HG03460 (cell line): ENCODE results near the gene MED26.

Experiments used
- ATAC-seq: cut with Tn5 transposase; IDR thresholded peaks from one replicate; pipeline ENCODE4 v1.9.1; 2021; ENCODE audit not compliant: unreplicated experiment

The MED26 gene

DNA sequence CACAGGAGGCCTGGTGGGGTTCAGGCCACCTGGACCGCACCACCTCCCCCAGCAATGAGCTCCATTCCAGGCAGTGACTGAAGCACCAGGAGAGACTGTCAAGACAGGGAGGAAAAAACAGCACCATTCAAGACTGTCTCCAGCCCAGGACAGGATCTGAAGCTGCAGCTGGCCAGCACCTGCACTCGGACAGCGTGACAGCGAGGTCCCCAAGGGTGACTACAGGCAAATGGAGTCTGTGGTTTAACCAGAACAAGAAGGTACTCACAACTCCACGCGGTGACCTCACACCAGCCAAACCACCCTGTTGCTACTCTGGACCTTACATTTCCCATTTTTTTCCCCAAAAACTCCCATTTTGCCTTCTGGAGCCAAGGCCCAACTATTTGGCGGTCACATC, 9.8 kb downstream of the MED26 start:
- no peak for ATAC-seq

DNA sequence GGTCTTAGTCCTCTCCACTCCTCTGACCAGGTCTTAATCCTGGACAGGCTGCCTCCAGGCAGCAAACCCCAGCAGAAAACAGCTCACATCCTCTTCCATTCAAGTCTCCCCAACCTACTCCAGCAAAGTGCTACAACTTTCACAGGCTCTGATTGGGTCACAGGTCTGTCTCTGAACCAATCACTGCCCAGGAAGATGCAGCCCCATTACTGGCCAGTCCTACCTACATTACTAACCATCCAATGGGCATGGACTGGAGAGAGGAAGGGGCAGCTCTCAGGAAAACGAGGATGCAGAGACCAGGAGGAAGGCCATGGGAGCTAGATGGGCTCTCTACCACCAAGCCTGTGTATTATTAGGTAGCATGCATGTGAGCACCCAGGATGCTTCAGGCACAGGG, 12.2 kb downstream of the MED26 start:
- ATAC-seq = no peak

DNA sequence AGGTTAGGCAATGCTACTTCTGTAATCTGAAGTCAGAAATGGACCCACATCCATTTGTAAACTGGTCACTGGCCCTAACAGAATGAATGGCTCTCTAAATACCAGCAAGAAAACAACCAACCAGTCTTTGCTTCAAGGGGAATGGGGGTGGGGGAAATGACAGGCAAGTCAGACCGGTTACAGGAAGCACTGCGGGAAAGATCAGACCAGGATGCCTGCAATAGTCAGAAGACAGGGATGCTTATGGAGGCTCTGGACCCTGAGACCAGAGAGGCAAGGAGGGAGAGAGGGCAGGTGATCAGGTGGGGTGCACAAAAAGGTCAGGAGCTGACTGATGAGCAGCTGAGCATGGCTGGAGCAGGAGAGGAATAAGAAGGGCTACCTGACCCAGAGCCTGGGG, 13.1 kb downstream of the MED26 start:
- no peak for ATAC-seq

DNA sequence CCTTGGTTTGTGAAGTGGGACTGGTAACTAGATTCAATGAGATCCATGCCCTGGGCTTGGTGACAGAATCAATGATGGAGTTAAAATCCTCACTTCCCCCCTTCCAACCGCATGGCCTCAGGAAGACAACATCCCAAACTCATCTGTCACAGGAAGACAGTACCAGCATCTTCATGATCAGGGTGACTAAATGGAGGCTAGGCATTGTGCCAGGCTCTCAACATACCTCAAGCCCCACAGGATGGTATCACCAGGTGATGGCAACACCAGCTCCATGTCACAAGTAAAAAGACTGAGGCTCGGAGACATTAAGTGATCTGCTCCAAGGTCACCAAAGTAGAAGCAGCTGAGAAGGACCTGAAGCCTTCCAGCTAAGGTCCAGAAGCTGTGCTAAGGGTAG, 14.2 kb downstream of the MED26 start:
- ATAC-seq = no peak

DNA sequence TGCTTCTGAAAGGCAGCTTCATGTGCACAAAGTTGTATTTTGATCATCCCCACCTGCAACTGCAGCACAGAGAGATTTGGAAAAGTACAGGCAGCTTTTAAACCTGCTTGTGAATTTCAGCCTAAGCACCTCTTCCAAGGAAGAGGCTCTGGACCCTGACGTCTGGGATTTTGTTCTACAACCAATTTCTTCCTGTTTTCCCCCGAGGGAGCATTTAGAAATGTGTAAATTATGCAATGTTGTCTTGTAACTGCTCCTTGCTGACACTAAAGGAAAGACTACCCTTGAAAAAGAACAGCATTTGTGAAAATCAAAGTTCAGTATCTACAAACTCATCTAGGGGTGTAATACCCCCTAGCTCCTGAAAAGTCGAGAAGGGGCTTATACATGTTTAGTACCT, 15.4 kb downstream of the MED26 start:
- ATAC-seq = no peak

DNA sequence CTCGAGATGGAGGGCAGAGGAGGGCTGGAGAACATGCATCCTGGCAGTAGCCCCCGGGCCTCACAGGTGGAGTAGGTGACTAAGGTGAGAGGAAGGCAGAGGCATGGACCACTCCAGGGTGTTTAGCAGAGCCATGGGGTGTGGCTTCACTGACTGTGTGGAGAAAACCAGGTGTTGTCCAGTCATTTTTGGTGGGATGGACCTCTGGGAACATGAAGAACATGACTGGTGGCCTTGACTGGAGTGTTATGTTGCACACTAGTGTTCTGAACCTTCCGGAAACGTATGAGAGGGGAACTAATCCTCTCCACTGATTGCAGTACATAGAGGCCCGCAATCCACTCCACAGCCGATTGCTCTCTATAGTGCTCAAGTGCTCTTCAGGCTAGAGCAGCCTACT, 16.9 kb downstream of the MED26 start:
- no peak for ATAC-seq

DNA sequence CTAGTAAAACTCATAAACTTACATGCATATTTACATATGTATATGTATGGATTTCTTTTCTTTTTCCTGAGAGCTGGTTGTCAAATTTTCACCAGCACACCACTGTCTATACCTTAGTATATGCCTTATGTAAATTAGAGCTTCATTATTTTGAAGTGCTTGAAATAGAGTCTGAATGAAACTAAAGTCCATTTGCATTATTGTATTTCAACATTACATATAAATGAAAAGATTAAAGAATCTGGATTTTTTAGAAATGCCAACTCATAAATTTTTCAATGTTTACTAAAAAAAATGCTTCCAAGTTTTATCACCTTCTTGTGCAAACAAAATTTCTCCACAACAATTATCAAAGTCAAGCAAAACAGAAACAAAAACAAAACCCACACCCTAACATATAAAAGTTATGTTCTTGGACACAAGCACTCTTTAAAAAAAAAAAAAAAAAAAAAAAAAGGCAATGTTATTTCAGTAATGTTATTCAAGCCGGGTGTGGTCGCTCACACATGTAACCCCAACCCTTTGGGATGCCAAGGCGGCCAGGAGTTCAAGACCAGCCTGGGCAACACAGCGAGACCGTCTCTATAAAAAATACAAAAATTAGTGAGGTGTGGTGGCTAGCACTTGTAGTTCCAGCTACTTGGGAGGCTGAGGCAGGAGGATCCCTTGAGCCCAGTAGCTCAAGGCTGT, 18.3 kb downstream of the MED26 start:
- no peak for ATAC-seq

DNA sequence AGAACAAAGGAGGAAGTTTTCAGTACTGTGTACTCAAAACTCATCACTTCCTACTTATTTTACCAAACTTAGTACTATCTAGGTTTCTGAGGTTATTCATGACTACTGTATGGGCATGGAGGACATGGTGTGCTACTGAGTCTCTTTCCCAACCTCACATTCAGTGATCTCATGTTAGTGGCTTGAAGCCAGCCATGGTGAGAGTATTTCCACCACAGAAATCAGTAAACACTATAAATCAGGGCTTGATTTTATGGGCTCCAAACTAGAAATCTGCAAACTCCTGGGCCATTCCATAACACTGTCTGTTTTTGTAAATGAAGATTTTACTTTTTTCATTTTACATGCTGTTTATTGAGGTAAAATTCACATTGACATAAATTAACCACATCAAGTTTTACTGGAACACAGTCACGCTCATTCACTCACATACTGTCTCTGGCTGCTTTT, 19.7 kb downstream of the MED26 start:
- no peak for ATAC-seq

DNA sequence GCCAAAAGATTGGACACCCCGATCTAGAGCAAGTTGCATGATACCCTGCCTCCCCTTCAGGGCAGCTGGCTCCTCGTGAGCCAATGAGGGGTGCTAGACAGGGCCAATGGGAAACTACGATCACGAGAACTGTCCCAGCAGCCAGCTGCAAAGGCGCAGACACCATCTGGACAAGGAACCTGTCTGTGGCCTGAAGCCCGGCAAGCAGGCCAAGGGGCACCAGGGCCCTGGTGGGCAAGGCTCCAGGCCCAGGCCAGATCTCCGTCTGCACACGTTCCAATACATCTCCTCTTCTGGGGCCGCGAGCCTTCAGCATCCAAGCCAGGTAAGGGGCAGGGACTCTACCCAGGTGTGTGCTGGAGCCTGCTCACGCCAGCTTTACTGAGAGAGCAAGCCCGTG, 20.2 kb downstream of the MED26 start:
- no peak for ATAC-seq

DNA sequence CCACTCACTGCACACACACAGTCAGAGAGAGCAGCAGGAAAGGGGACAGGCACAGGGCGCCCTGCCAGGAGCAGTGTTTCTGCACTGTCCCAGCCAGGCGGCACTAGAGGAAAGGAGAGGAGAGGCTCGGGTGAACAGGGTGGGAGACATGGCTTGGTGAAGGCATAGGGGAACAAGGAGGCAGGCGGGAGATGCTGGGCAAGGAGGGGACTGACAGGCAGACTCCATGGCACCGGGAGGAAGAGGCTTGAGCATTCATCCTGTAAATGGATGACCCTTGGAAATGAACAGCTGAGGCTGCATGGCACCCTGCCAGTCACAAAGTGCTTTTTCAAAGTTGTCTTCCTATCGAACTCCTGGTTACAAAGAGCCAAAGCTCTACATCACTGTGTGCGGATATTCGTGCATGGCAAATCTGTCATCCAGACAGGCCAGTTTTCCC, 22.4 kb downstream of the MED26 start:
- ATAC-seq = no peak

DNA sequence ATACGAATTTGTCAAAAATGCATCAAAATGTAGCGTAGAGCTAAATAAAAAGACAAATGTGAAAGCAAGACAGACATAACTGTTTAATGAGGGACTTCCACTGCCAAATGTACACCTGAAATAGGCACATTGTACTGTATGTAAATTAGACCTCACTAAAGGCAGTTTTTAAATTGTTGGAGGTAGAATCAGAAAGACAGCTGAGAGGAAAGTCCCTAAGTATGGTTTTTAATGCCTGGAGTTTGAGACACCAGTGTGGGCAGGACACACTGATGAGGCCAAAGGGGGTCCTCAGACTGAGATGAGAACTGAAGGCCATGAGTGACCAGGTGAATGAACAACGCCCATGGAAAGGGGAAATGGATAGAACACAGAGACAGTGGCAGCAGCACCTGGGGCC, 22.9 kb downstream of the MED26 start:
- no peak for ATAC-seq

DNA sequence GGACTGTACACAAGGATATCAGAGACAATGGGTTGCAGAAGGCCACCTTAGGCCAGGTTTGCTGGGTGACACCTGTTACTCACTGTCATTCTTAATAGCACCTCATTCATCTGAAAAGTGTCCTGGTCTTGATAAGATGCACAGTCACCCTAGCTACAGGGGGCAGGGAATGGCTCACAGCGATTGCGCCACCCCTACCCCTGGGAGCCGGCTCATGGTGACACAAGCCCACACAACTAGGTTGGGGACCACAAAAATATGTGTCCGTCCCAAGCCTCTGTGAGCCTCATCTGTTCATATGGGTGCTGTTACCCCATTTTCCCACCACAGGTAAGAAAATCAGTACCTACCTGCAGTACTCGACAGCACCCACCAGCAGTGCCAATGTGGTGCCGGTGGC, 23.4 kb downstream of the MED26 start:
- no peak for ATAC-seq

DNA sequence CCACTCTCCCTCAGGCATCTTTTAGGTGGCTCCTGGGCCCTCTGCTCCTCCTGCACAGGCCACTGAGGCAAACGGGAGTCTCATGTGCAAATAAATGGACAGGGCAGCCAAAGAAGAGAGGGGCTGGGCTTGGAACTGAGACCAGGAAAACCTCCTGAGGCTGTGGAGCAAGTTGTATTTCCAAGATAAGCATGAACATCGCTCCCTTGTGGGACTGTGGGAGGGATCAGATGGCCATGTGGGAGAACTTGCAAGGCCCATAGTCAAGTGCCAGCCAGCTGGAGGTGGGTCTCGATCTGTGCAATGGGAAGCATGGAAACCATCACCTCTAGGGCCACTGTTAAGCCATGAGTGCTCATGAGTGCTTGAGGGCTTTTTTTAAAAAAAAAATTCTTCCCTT, 24.9 kb downstream of the MED26 start:
- no peak for ATAC-seq

DNA sequence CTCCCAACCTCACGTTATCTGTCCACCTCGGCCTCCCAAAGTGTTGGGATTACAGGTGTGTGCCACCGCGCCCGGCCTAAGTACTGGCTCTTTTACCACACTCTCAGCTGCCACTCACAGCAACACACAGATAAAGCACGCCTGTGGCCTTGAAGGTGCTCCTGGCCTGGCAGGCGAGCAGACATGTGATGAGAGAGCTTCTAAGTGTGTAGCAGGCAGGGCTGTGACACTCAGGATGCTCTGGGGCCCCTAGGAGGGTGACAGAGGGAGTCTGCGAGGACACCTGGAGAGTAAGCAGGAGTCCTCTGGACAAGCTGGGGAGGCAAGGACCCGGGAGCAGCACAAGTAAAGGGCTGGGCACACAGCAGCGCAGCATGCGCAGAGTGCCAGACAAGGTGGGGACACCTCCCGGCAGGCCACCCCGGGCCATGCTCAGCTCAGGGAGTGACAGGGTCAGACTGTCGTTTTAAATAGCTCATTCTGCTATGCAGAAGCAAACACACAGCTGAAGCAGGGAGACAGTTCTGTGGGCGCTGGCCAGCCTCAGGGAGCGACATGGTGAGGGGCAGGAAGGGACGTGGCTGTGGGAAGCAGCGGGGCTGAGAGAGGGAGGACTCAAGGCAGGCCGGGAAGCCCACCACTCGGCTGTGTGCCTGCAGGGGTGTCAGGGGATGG, 26.5 kb downstream of the MED26 start:
- no peak for ATAC-seq

DNA sequence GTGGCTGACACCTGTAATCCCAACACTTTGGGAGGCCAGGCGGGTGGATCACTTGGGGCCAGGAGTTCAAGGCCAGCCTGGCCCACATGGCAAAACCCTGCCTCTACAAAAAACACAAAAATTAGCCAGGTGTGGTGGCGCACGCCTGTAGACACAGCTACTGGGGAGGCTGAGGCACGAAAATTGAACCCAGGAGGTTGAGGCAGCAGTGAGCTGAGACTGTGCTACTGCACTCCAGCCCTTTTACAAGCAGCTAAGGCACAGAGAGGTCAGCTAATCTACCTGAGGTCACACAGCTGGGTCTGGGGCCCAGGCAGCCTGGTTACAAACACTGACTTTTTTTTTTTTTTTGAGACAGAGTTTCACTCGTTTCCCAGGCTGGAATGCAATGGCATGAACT, 27.2 kb downstream of the MED26 start:
- no peak for ATAC-seq

DNA sequence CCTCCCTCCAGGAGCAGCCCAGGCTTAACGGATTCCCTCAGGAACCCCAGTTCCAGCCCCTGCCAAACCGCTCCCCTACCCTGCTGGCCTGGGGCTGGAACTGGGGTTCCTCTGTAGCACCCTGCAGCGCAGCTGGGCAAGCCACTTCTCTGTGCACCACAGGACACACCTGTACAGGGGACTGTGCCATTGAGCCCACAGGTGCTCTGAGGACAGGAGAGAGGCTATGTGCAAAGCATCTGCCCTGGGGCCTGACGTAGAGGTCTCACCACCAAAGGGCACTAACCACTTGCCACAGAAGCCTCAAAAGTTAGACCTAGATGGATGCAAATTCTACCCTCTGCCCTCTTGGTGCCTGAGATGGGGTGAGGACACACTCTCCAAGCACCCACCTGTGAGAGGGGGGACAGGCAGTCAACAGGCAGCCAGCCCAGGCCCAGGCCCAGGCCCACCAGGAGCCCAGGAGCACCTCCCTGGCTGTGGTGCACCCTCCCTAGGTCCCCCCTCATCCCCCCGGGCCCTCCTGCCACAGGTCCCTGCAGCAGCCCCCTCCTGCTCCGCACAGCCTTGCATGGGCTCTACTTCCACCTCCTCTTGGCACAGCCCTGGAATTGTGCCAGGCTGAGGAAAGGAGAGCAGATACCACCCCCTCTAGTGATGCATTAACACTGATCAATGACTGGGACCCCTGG, 28.2 kb downstream of the MED26 start:
- ATAC-seq = no peak

DNA sequence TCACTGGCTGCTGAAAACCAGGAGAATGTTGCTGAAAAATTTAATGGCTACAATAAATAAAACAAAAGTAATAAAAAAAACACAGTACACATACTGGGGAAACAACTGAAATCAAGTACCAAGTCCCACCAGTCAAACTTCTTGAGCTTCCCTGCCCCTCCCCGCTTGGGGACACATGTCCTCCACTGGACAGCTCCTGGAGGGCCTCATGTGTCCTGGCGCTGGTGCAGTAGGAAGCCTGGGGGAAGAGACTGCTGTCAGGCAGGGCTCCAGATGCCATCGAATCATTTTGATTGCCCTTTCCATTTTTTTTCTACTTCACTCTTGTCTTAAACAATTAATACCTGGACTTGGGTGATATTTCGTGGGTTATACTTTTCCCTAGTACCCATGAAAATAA, 29.2 kb downstream of the MED26 start:
- no peak for ATAC-seq

DNA sequence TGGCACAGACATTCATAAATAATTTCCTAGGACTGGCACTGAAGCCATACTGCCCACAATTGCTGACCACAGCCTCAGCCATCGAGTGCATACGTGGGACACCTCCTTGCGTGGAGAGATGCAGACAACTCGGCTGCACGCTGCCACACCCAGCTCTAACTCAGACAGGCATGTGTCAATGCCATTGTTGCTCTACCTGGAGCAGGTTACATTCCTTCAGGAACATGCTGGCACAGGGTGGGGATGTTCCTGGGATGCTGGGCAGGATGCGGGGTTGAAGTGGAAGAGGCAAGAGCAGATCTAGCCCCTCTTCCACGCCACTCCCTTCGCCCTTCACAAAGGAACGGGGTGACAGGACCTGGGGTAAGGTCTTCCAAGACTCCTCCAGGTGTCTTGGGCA, 31.6 kb downstream of the MED26 start:
- no peak for ATAC-seq

DNA sequence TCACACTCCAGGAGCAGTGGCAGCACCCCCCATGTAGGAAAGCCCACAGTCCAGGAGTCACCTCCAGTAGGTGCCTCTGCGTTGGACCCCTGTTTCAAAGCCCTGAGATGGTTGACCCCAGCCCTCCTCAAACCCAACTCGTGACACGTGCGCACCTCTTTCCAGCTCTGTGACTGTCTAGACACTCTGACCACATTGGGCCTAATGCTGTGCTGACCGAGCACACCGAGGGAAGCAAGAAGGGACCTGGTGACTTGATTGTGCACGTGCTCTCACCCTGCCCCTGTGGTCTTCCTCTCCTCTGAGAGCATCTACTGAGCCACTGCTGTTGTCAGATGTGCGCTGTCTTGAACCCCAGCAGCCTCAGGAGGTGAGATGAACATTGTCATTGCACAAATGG, 32.9 kb downstream of the MED26 start:
- no peak for ATAC-seq

DNA sequence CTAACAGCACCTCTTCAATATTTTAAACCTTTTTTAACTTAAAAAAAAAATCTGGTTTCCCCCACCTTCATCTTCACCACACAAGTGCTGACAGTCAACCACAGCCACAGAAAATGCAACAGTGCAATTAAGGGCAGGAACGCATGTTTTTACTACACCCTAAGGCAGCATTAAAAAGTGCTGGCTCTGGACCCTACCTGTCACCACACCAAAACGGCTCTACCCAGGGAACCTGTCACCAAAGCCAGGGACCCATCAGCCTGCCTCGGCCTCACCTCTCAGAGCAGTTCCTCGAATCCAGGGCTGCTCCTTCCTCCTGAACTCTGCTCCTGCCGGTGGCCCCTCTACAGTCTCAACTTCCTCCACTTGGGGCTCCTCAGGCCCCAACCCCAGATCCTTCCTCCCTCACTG, 33.3 kb downstream of the MED26 start:
- ATAC-seq = no peak

DNA sequence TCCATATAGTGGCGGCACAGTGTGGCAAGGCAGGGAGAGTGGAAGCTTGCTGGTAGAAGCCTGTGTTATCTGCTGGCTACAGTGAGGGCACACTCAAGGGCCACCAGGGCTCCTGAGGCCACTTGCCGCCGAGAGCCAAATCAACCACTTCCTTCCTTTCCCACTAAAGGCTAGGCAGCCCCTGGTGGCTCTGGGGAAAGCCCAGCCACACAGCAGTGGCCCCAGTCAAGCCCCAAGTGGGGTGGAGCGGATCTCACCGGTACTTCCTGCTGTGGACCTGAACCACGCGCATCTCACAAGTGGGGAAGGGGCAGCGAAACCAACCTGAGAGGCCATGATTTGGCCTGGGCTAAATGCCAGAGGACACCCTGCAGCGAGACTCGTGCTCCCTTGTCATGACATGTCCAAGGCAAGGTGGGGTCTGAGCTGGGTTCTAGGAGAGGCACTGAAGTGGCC, 33.8 kb downstream of the MED26 start:
- no peak for ATAC-seq

DNA sequence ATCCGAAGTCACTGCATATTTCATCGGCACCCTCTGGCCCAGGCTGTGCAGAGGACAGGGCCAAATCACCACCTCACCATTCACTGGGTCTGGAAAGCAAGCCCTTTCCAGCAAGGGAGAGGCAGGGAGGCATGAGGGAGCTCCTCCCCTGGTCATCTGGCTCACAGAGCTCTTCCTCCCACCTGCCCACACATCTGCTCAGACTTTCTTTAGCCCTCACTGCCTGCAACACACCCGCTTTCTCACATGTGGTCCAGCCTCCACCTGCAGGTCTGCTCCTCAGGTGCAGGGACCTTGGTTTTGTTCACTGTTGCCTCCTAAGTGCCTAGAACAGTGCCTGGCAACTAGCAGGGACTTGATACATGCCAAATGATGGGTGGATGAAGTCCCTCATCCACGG, 34.8 kb downstream of the MED26 start:
- no peak for ATAC-seq
